SW 1271 (cell line): Measurements from ENCODE around the gene POMGNT1.
"Not testable (repeated sequence)": the region's sequence is repeated elsewhere in the genome, so short reads cannot be mapped to it uniquely, and the experiment has no call there.

Experiments
- DNase-seq, 2 experiments: peaks; one replicate each; lab custom pipeline; 2025; lab: John Stamatoyannopoulos, UW

POMGNT1 gene

DNA sequence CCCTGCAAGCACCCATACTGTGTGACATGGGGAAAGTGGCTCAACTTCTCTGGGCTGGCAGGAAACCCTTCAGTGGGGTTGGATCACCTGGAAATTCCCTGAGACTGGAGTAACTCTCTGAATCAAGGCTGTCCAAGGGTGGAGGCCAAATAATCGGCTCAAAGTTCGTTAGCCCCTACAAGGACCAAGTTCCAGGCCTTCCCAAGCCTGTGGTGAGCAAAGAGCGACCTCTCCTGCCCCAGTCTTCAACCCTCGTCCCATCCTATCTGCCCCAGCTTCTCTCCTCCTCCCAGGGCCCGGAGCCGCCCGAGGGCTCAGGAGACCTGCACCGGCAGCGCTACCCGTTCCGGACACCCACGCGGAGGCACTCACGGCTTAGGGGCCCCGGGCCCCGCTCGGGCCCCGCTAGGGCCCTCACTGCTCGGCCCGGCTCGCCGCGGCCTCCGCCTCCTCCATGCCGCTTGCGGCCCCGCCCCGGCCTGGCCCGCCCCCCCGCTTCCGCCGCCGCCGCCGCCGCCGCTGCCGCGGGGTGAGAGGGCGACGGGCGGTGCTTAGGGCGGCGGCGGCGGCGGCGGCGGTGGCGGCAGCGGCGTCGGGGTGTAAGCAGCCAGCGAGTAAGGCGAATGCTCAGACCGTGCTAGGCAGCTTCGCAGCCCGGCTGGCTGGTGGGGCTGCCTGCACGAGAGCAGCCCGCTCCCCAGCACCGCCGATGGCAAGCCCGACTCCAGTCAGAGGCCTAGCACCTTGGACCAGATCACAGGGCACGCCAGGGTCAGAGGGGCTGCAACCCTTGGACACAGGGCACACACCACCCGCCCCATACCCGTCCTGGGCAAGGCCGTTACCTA is at the start of gene POMGNT1:
TSS of gene POMGNT1 (minus strand) at position 471 of the 848 bp plus-strand sequence. CDS start 613 bp downstream, outside the sequence.
- peak in 1 of 2 experiments; percentile 52 for DNase-seq

DNA sequence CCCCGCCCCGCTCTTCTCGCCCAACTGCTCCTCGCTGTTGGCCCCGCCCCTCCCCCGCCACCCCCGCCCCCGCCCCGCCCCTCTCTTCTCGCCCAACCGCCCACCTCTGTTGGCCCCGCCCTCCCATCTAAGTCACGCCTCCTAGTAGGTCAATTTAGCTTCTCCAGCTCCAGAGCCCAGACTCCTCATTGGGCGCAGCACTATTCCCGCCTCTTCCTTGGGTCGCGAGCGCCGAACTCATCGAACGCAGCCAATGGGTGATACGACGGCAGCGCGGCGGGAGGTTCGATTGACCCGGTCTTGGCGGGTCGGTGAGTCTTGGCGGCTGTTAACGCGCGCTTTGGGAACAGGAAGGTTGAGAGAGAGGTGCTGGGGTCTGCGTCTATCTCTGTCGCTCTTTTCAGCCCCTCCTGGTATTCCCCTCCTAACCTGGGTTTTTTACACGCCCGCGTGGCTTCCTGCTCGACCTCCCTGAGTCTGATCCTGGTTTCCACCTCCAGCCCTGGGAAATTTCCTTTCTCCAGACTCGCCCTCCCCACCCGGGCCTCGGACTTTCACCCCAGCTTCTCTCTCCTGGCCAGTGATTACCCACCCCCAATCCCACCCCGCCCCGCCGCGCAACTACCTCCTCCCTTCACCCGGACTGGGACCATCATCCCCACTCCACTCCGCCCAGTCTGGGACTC is 49.3 kb upstream of the POMGNT1 start, which contains the start of gene RAD54L:
TSS of gene RAD54L (plus strand) at position 328 of the 686 bp plus-strand sequence. CDS start 643 bp downstream, outside the sequence.
- DNase-seq = peak; percentile 87 to 95

DNA sequence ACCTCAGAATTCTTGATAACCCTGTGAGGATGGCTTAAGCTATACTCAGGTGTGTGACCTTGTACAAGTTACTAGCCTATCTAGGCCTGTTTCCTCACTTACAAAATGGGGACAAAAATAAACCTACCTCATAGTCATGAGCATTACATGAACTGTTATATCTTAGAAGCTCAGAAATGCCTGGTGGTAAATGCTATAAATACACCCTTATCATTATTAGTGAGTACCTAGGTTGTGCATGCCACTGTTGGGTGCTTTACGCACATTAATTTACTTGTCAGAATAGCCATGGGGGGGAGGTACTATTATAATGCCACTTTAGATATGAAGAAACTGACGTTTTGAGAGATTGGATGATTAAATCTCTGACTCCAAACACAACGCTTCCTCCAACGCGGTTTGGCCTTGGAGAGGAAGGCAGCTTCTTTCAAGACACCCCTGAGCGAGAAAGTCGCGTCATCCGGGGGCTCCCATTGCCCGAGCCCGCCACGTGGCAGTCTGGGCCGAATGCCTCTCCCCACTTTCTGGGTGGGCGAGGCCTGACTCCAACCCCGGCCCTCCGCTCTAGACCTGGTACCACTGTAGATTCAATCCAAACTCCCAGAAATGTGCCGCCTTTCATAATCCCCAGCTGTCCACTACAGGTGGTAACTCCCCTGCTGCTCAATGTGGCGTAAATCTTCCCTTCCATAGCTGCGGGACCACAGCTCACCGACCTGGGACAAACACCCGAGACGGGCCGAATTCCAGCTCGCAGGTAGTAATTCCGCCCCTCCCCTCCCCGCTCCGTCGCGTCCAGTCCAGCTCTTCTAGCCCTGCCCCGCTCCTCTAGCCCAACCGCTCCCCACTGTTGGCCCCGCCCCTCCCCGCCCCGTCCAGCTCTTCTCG is 48.6 kb upstream of the POMGNT1 start:
- DNase-seq = peak; percentile 19 to 68

DNA sequence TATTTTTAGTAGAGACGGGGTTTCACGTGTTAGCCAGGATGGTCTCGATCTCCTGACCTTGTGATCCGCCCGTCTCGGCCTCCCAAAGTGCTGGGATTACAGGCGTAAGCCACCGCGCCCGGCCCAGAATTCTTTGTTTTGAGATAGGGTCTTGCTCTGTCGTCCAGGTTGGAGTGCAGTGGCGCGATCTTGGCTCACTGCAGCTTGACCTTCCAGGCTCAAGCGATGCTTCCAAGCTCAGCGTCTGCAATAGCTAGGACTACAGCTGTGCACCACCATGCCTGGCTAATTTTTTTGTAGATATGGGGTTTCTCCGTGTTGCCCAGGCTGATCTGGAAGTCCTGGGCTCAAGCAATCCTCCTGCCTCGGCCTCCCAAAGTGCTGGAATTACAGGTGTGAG is 47.9 kb upstream of the POMGNT1 start:
- DNase-seq = not testable (repeated sequence)

DNA sequence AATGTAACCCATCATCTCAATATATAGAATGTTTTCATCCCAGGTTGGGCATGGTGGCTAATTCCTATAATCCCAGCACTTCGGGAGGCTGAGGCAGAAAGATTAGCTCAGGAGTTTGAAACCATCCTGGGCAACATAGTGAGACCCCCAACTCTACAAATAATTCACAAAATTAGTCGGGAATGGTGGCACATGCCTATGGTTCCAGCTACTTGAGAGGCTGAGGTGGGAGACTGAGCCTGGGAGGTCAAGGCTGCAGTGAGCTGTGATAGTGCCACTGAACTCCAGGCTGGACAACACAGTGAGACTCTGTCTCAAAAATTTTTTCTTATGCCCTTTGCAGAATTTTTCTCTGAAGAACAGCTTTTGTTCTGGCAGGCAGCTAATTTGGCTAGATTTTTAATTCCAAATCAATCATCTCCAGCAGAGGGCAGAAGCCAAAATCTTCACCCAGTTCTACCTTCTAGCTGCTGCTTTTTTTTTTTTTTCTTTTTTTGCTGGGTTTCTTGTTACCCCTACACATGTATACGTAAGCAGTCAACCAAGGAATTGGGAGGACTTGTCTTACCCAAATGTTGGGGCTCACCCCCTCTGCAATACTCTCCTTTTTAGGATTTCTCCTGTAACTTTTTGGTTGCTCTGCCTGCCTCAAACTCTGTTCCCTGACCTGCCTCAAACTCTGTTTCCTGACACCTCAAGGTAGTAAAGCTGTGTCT is 46.6 kb upstream of the POMGNT1 start:
- DNase-seq = peak in 1 of 2 experiments; percentile 38

DNA sequence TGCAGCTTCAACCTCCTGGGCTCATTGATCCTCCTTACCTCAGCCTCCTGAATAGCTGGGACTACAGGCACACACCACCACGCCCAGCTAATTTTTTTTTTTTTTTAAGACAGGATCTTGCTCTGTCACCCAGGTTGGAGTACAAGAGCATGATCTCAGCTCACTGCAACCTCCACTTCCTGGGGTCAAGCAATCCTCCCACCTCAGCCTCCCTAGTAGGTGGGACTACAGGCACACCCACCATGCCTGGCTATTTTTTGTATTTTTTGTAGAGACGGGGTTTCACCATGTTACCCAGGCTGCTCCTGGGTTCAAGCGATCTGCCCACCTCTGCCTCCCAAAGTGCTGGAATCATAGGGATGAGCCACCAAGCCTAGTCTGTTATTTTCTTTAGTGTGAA is 45.6 kb upstream of the POMGNT1 start:
- not testable (repeated sequence) for DNase-seq

DNA sequence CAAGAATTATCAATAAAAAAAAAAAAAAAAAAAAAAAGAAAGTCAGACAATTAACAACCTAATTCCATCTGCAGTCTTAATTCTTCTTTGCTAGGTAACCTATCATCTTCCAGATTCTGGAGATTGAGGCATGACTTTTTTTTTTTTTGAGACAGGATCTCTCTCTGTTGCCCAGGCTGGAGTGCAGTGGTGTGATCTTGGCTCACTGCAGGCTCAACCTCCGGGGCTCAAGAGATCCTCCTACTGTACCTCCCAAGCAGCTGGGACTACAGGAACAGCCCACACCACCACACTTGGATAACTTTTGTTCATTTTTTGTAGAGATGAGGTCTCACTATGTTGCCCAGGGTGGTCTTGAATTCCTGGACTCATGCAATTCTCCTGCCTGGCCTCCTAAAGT is 44.7 kb upstream of the POMGNT1 start:
- DNase-seq = no peak

DNA sequence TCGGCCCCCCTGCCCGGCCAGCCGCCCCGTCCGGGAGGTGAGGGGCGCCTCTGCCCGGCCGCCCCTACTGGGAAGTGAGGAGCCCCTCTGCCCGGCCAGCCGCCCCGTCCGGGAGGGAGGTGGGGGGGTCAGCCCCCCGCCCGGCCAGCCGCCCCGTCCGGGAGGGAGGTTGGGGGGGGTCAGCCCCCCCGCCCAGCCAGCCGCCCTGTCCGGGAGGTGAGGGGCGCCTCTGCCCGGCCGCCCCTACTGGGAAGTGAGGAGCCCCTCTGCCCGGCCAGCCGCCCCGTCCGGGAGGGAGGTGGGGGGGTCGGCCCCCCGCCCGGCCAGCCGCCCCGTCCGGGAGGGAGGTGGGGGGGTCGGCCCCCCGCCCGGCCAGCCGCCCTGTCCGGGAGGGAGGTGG is 43.5 kb upstream of the POMGNT1 start:
- not testable (repeated sequence) for DNase-seq

DNA sequence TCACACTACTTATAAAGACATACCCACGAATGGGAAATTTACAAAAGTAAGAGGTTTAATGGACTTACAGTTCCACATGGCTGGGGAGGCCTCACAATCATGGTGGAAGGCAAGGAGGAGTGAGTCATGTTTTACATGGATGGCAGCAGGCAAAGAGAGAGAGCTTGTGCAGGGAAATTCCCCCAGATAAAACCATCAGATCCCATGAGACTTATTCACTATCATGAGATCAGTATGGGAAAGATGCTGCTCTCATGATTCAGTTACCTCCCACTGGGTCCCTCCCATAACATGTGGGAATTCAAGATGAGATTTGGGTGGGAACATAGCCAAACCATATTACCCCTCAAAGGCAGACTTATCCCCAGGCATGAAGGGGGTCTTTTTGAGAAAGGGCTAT is 40.6 kb upstream of the POMGNT1 start:
- not testable (repeated sequence) for DNase-seq

DNA sequence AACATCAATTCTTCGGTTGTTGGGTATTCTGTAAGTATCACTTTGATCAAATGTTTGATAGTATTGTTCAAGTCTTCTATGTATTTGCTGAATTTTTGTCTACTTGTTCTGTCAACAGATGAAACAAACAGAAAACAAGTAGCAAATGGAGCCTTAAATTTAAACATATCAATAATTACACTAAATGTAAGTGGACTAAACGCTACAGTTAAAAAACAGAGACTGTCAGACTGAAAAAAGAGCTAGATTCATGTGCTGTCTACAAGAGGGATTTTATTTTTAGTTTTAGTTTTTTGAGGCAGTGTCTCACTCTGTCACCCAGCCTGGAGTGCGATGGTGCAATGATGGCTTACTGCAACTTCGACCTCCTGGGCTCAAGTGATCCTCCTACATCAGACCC is 38.6 kb upstream of the POMGNT1 start:
- DNase-seq = no peak

DNA sequence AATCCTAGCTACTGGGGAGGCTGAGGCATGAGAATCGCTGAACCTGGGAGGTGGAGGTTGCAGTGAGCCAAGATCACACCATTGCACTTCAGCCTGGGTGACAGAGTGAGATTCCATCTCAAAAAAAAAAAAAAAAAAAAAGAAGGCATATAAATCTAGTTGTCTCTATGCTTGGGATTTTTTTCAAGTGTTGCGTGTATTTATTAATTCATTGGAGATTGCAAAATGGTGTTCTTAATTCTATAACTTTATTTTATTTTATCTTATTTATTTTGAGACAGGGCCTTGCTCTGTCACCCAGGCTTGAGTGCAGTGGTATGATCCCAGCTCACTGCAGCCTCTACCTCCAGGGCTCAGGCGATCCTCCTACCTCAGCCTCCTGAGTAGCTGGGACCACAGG is 33.0 kb upstream of the POMGNT1 start:
- DNase-seq = not testable (repeated sequence)

DNA sequence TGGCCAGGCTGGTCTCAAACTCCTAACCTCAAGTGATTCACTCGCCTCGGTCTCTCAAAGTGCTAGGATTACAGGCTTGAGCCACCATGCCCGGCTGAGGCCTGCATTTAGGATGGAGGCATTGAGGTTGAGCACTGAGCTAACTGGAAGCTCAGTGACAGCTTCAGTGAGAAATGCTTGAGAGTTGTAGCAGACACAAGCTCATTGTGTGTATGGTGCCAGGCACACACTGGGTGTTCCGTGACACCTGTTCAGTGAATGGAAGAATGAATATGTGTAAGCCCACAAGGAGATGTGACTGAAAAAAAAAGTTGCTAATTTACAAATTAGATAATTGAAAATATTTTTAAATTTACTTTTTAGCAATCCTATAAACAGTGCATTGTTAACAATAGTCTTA is 26.7 kb upstream of the POMGNT1 start:
- DNase-seq = no peak

DNA sequence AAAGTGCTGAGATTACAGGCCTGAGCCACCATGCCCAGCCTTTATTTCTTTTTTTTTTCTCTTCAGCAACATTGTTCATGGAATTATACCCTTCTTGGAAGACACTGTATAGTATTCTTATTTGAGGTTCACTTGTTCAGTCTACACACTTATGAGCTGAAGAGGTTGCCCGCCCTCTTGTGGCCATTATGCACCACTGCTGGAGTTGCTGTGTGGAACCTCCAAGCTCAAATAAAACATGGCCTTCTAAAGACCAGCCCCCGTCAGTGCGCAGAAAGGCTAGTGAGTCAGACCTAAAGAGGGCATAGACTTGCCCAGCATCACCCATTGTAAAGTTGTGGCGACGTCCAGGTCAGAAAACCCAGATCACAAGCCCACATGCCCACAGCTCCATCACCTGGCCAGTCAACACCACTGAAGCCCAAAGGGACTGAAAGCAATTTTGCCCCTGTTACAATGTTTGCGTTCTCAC is 25.3 kb upstream of the POMGNT1 start:
- peak; percentile 58 to 80 for DNase-seq

DNA sequence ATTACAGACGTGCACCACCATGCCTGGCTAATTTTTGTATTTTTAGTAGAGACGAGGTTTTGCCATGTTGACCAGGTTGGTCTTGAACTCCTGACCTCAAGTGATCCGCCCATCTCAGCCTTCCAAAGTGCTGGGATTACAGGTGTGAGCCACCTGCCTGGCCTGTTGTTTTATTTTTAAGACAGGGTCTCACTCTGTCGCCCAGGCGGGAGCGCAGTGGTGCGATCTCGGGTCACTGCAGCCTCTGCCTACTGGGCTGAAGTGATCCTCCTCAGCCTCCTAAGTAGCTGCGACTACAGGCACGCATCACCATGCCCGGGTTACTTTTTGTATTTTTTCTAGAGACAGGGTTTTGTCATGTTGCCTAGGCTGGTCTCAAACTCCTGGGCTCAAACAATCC is 24.8 kb upstream of the POMGNT1 start:
- not testable (repeated sequence) for DNase-seq

DNA sequence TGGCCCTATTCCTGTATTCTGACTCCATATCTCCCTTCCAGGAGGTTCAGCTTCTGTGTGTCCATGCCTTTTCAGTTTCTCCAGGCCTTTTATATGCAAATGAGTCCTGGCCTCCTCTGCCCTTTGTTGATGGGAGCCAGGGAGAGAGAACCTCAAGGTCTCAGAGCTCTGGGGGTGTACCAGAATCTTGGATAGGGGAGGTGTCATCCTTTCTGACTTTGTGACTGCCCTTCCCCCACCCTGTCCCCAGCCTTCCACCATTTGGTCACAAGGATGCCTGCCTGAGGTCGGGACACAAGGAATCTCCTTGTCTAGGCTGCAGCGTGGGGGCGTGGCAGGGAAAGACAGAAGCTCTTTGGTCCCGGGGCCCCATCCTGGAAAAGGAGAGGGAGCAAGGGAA is 23.5 kb upstream of the POMGNT1 start:
- DNase-seq = no peak

DNA sequence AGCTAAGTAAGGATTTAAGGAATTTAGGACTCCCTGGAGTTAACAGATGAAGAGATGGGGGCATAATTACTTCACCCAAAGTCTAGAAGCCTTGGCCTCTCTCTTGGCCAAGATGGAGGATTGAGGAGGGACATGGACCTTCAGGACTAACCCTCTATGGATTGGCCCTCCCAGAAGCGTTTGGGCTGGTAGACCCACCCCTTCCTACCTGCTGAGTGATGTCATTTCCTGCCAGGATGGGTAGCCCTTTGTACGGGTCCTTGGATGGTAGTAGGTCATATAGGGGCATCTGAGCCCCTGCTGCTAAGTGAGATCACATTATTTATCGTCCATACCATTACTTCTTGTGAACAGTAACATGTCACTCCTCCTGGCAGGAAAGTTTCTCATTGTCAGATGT is 22.6 kb upstream of the POMGNT1 start:
- DNase-seq = no peak

DNA sequence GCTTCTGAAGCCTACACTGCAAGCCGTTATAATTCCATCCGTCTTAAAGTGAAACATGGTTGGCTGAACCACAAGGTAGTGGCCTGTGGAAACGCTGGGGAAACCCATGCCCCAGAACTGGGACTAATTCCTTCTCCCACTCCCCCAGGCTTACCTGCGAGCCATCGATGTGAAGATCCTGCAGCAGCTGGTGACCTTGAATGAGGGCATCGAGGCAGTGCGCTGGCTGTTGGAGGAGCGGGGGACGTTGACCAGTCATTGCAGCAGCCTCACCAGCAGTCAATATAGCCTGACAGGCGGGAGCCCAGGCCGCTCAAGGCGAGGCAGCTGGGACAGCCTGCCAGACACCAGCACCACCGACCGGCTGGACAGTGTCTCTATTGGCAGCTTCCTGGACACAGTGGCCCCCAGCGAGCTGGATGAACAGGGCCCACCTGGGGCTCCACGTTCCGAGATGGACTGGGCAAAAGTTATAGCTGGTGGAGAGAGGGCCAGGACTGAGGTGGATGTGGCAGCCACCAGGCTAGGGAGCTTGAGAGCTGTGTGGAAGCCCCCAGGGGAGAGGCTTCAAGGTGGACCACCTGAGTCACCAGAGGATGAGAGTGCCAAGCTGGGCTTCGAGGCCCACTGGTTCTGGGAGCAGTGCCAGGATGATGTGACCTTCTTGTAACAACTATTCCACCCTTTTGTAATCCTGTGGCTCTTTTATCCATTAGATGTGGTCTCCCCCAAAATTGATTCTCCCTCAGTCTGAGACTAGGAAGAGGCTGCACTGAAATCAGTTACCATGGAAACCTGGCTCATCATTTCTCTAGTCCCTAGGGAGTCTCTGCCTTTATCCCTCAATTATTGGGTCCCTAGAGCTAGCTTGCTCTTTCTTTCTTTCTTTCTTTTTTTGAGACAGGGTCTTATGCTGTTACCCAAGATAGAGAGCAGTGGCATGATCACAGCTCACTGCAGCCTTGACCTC is 21.6 kb upstream of the POMGNT1 start:
- no peak for DNase-seq

DNA sequence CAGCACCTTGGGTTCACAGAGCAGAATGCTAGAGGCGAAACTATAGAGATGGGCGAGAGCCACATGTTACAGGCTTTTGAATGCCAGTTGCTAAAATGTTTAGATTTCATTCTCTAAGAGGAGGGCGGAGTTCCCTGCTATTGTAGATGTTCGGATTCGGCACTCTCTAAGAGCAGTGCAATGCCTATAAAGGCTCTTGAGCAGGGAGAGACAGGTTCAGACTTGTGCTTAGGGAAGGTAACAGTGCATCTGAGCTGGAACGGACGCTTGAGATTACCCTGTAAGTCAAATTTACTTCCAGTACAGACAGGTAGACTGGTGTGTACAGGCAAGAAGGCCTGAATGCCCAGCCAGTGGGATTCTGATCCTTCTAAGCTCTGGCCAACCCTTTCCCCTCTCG is 20.2 kb upstream of the POMGNT1 start:
- DNase-seq = no peak

DNA sequence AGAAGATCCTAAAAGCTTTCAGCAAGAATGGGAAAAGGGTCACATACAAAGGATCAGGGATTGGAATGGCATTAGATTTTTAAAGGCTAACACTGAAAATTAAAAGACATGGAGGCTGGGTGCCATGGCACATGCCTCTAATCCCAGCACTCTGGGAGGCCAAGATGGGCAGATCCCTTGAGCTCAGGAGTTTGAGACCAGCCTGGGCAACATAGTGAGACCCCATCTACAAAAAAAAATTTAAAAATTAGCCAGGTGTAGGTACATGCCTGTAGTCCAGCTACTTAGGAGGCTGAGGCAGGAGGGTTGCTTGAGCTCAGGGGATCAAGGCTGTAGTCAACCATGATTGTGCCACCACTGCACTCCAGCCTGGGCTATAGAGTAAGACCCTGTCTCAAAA is 17.3 kb upstream of the POMGNT1 start:
- no peak for DNase-seq

DNA sequence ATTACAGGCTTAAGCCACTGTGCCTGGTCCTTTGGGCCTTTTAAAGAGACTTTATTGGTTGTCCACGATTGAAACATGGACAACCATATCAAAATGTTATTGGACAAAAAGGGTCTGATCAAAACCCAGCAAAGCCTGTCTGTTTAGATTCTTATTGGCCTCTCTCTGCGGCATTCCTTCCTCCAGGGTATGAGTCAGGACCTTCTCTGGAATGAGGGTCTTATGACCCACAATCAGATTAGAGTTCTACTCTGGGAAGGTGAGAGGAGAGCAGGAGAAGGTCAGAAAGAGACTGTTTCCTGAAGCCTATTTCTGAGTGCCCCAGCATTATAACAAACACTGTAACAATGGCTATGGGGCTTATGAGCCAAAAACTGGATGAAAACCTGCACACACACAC is 12.8 kb upstream of the POMGNT1 start:
- DNase-seq = no peak
